NCI-H510A treated with DMSO at 0.1 percent for 48 hours (cell line): ENCODE data around the gene SIGLEC11.
"Not testable (repeated sequence)": the region's sequence is repeated elsewhere in the genome, so short reads cannot be mapped to it uniquely, and the experiment has no call there.

ENCODE experiments used
- DNase-seq: peaks from one replicate; lab custom pipeline; 2025; lab: John Stamatoyannopoulos, UW

Gene SIGLEC11

GRCh38 chr19:49924881-49925210 lies 36.1 kb downstream of the SIGLEC11 start:
- DNase-seq = not testable (repeated sequence)

GRCh38 chr19:49924004-49924880 lies 36.7 kb downstream of the SIGLEC11 start:
- no peak for DNase-seq

- no peak for DNase-seq
These were observed 37.6 kb downstream of the SIGLEC11 start for GRCh38 chr19:49923055-49924003.

- no peak for DNase-seq
These were observed 38.8 kb downstream of the SIGLEC11 start for GRCh38 chr19:49921871-49922795.

GRCh38 chr19:49920624-49921363 lies 40.2 kb downstream of the SIGLEC11 start:
- DNase-seq = no peak

- no peak for DNase-seq
These were observed 42.9 kb downstream of the SIGLEC11 start for GRCh38 chr19:49918089-49918488.

GRCh38 chr19:49916839-49917733 lies 43.9 kb downstream of the SIGLEC11 start:
- no peak for DNase-seq

- no peak for DNase-seq
These were observed 45.7 kb downstream of the SIGLEC11 start for GRCh38 chr19:49915271-49915670.

GRCh38 chr19:49913720-49914119 lies 47.3 kb downstream of the SIGLEC11 start:
- no peak for DNase-seq

- DNase-seq = no peak
These were observed 47.8 kb downstream of the SIGLEC11 start for GRCh38 chr19:49912965-49913685.

GRCh38 chr19:49911381-49912145 lies 49.4 kb downstream of the SIGLEC11 start:
- no peak for DNase-seq

- DNase-seq = no peak
These were observed 50.8 kb downstream of the SIGLEC11 start for GRCh38 chr19:49910179-49910578.

- DNase-seq = no peak
These were observed 52.2 kb downstream of the SIGLEC11 start for GRCh38 chr19:49908480-49909420.

- DNase-seq = no peak
These were observed 53.1 kb downstream of the SIGLEC11 start for GRCh38 chr19:49907745-49908446.

GRCh38 chr19:49906879-49907564 lies 54.0 kb downstream of the SIGLEC11 start:
- no peak for DNase-seq

GRCh38 chr19:49904136-49904535 lies 56.8 kb downstream of the SIGLEC11 start:
- DNase-seq = no peak
